CD4-positive, CD25-positive, alpha-beta regulatory T cell (primary cell): ENCODE data around the gene DLG1. TPM values are rescaled to one million over a fixed set of nuclear protein-coding genes. Genes with fewer than 3 reads are reported as not detected.
"Not testable (repeated sequence)": the region's sequence is repeated elsewhere in the genome, so short reads cannot be mapped to it uniquely, and the experiment has no call there.

Experiments
- ATAC-seq, 2 donors: fragments of 150-1000 bp; cut with Tn5 transposase; one replicate each; pipeline ENCODE4 v1.10.0; 2021; ENCODE audit warnings: low read depth in 2 of 2, moderate number of reproducible peaks in 2 of 2, moderate library complexity in 1 of 2
- DNase-seq, 3 donors: peaks; one replicate each; pipeline versions ENCODE4 v3.0.0 to v3.0.0-alpha.2; 2012 to 2022; ENCODE audit warnings: mixed read lengths in 1 of 3
- H3K27ac ChIP-seq: one replicate; pipeline ENCODE4 v1.7.0; 2013; ENCODE audit warnings: mild to moderate bottlenecking, low read length; ENCODE audit not compliant: insufficient read depth, poor library complexity, severe bottlenecking
- H3K27me3 ChIP-seq: one replicate; pipeline ENCODE4 v1.7.0; 2013; ENCODE audit warnings: low read length; ENCODE audit not compliant: control insufficient read depth, insufficient read depth
- H3K36me3 ChIP-seq: one replicate; pipeline ENCODE4 v1.7.0; 2013; ENCODE audit warnings: mild to moderate bottlenecking, low read length, moderate library complexity; ENCODE audit not compliant: control insufficient read depth, insufficient read depth
- H3K4me1 ChIP-seq: 2 replicates; pipeline ENCODE4 v1.7.0; 2013; ENCODE audit warnings: mild to moderate bottlenecking, low read length; ENCODE audit not compliant: insufficient read depth, control insufficient read depth, poor library complexity, severe bottlenecking
- H3K4me3 ChIP-seq: one replicate; pipeline ENCODE4 v1.7.0; 2013; ENCODE audit warnings: low read depth, mild to moderate bottlenecking, low read length, moderate library complexity
- H3K9me3 ChIP-seq, 2 experiments: 1 replicate in 1 of 2; 2 replicates in 1 of 2; pipeline ENCODE4 v1.7.0; 2013; ENCODE audit warnings: low read length in 2 of 2, mild to moderate bottlenecking in 1 of 2, moderate library complexity in 1 of 2; ENCODE audit not compliant: control insufficient read depth in 2 of 2
- H3K27ac Mint-ChIP-seq, 3 donors: one replicate each; pipeline ENCODE4 v1.8.0; 2020 to 2022; ENCODE audit warnings: mild to moderate bottlenecking in 3 of 3, mixed read lengths in 3 of 3, moderate library complexity in 2 of 3
- H3K27me3 Mint-ChIP-seq: one replicate; pipeline ENCODE4 v1.8.0; 2022; ENCODE audit warnings: mild to moderate bottlenecking, mixed read lengths
- H3K36me3 Mint-ChIP-seq: one replicate; pipeline ENCODE4 v1.8.0; 2020; ENCODE audit warnings: mixed read lengths
- H3K4me1 Mint-ChIP-seq, 4 donors: one replicate each; pipeline ENCODE4 v1.8.0; 2020 to 2022; ENCODE audit warnings: mixed read lengths in 4 of 4, mild to moderate bottlenecking in 1 of 4
- H3K4me3 Mint-ChIP-seq, 4 donors: one replicate each; pipeline ENCODE4 v1.8.0; 2020 to 2022; ENCODE audit warnings: mild to moderate bottlenecking in 4 of 4, mixed read lengths in 4 of 4, moderate library complexity in 3 of 4
- H3K9me3 Mint-ChIP-seq, 7 donors: one replicate each; pipeline ENCODE4 v1.8.0; 2020 to 2022; ENCODE audit warnings: mixed read lengths in 7 of 7, mild to moderate bottlenecking in 3 of 7, moderate library complexity in 2 of 7
- polyA plus RNA-seq, 4 donors: library from polyadenylated mRNA; unstranded; fragments of 300-500 nt; fragmentation: Illumina TruSeq; gene quantifications; one replicate each; pipeline ENCODE4 v1.2.3, GENCODE V29; 2021
- total RNA-seq: library from RNA; stranded (reverse); gene quantifications from one replicate; pipeline ENCODE4 v1.2.3, GENCODE V29; 2022

DLG1 gene
- total and polyA plus RNA-seq, 5 donors from 2014 or later = 25.2 to 106 (median 30.5) TPM

DNA sequence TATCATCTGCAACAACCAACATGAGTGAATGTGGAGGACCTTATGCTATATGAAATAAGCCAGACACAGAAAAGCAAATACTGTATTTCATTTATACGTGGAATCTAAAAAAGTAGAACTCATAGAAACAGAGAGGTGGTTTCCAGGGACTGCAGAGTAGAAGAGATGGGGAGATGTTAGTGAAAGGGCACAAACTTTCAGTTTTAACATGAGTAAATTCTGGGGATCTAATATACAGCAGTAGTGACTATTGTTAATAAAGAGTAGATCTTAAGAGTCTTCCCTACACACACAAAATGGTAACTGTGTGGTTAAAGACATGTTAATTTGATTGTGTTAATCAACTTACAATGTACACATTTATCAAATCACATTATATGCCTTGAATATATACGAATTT, 247.9 kb downstream of the DLG1 start:
- ATAC-seq (no peak), DNase-seq (no peak)
- Histone ChIP-seq H3K4me1 (no peaks in the 10 kb centered on the region), H3K27me3 (no peaks in the 10 kb centered on the region), H3K27ac (no peak overlapping the region), H3K36me3 (peaks cover 38% of the 10 kb centered on the region), H3K9me3 (no peaks in the 10 kb centered on the region), H3K4me3 (no peak overlapping the region)
- Mint-ChIP-seq H3K4me3 (no peak overlapping the region), H3K27me3 (no peaks in the 10 kb centered on the region), H3K36me3 (peaks cover 44% of the 10 kb centered on the region), H3K9me3 (no peaks in the 10 kb centered on the region), H3K4me1 (peaks cover 0 to 9% (median 0%) of the 10 kb centered on the region in 4 donors), H3K27ac (no peak overlapping the region)

DNA sequence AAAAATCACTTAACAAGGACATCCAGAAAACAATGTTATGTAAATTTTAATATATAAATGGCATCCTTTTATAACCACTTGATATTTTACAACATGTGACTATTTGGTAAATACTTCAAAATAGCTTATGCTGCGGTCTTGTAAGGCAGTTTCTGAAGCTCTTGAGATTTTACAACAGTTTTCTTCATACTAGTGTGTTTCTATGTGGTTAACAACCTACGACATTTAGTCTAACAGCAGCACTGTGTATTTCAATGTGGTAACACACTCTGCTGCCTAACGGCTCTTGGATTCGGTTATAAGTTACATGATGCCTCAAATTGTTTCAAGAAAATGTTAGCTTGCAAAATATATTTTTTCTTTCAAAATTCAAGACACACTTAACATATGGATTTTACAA, 255.9 kb downstream of the DLG1 start:
- Histone ChIP-seq H3K27me3 (no peaks in the 10 kb centered on the region), H3K4me3 (no peak overlapping the region), H3K9me3 (no peaks in the 10 kb centered on the region), H3K36me3 (peaks cover 41% of the 10 kb centered on the region), H3K27ac (no peak overlapping the region), H3K4me1 (no peaks in the 10 kb centered on the region)
- ATAC-seq = no peak
- H3K36me3 Mint-ChIP-seq = peaks cover 22% of the 10 kb centered on the region
- no peak overlapping the region for H3K27ac Mint-ChIP-seq
- H3K27me3 Mint-ChIP-seq = no peaks in the 10 kb centered on the region
- H3K4me1 Mint-ChIP-seq = no peaks in the 10 kb centered on the region
- no peak for DNase-seq
- H3K4me3 Mint-ChIP-seq = no peak overlapping the region
- H3K9me3 Mint-ChIP-seq = no peaks in the 10 kb centered on the region

GRCh38 chr3:197041875-197042488, 256.4 kb downstream of the DLG1 start:
- Mint-ChIP-seq H3K9me3 (no peaks in the 10 kb centered on the region), H3K4me3 (no peak overlapping the region), H3K4me1 (no peaks in the 10 kb centered on the region), H3K27me3 (no peaks in the 10 kb centered on the region), H3K27ac (peak overlapping the region in 1 of 3 donors; percentile 86), H3K36me3 (peaks cover 19% of the 10 kb centered on the region)
- Histone ChIP-seq H3K4me3 (no peak overlapping the region), H3K4me1 (no peaks in the 10 kb centered on the region), H3K36me3 (peaks cover 41% of the 10 kb centered on the region), H3K9me3 (no peaks in the 10 kb centered on the region), H3K27me3 (no peaks in the 10 kb centered on the region), H3K27ac (no peak overlapping the region)
- DNase-seq = no peak
- ATAC-seq = no peak

DNA sequence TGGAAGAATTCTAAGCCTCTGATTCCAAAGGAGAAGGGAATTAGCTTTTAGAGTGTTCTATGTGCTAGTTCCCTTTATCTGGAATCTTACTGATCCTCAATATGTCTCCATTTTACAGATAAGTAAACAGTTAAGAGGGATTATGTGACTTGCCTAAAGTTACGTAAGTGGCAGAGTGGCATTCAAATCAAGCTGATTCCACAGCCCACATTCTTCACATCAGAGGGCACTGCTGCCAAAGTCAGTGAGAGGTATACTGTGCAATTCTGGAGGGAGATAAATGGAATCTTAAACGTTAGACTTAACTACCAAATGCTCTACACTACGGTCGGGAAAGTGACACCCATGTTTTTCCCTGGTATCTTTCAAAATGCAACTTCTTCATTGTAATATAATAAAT, 257.8 kb downstream of the DLG1 start:
- Histone ChIP-seq H3K27ac (no peak overlapping the region), H3K4me1 (no peaks in the 10 kb centered on the region), H3K9me3 (no peaks in the 10 kb centered on the region), H3K36me3 (peaks cover 28% of the 10 kb centered on the region), H3K27me3 (no peaks in the 10 kb centered on the region), H3K4me3 (no peak overlapping the region)
- Mint-ChIP-seq H3K4me3 (no peak overlapping the region), H3K27me3 (no peaks in the 10 kb centered on the region), H3K4me1 (peaks cover 0 to 4% (median 0%) of the 10 kb centered on the region in 4 donors), H3K9me3 (no peaks in the 10 kb centered on the region), H3K36me3 (peaks cover 6% of the 10 kb centered on the region), H3K27ac (no peak overlapping the region)
- ATAC-seq (no peak), DNase-seq (no peak)

DNA sequence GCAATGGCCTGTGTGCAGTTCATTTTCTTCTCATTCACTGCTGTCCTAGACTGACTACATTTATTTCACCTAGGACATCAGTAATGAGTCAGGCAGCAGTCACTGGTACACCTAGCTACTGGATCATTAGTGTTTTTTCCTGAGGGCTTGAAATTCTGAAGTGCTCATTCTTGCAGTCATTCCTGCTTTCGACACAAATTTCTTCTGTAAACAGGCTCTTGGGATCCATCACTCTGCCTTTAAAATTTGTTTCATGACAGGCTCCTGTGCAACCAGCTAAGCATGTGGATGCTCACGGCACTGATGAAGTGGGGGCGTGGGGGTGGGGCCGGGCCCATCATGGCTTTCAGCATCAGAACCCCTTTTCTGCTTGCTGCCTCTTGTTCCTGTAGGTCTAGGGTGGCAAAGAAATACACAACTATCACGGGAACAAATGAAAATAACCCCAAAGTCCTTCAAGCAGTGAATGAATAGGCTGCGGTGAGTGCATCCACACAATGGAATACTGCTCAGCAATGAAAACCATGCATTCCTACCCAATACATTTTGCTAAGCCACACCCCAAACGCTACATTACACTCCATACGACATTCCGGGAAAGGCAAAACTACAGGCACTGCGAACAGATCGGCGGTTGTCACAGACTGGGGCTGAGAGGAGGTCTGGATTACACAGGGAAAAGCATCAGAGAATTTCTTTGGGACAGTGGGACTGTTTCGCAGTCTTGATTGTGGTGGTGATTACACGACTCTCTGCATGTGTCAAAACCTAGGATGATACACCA, 259.5 kb downstream of the DLG1 start:
- H3K9me3 ChIP-seq = no peaks in the 10 kb centered on the region
- H3K27me3 ChIP-seq = no peaks in the 10 kb centered on the region
- H3K4me1 ChIP-seq = no peaks in the 10 kb centered on the region
- H3K4me3 ChIP-seq = no peak overlapping the region
- ATAC-seq = no peak
- Mint-ChIP-seq H3K36me3 (no peaks in the 10 kb centered on the region), H3K4me3 (no peak overlapping the region), H3K9me3 (no peaks in the 10 kb centered on the region), H3K27me3 (no peaks in the 10 kb centered on the region), H3K27ac (no peak overlapping the region), H3K4me1 (peaks cover 0 to 5% (median 1%) of the 10 kb centered on the region in 4 donors)
- H3K36me3 ChIP-seq = peaks cover 14% of the 10 kb centered on the region
- DNase-seq = no peak
- no peak overlapping the region for H3K27ac ChIP-seq

- Mint-ChIP-seq H3K27me3 (no peaks in the 10 kb centered on the region), H3K27ac (peak overlapping the region in 1 of 3 donors; percentile 21), H3K36me3 (no peaks in the 10 kb centered on the region), H3K9me3 (no peaks in the 10 kb centered on the region), H3K4me1 (peaks cover 0 to 5% (median 3%) of the 10 kb centered on the region in 4 donors), H3K4me3 (no peak overlapping the region)
- Histone ChIP-seq H3K27me3 (no peaks in the 10 kb centered on the region), H3K4me1 (no peaks in the 10 kb centered on the region), H3K9me3 (no peaks in the 10 kb centered on the region), H3K27ac (no peak overlapping the region), H3K36me3 (peaks cover 1% of the 10 kb centered on the region), H3K4me3 (no peak overlapping the region)
- no peak for ATAC-seq
- DNase-seq = no peak
Measured at GRCh38 chr3:197035577-197035976, 262.8 kb downstream of the DLG1 start.

DNA sequence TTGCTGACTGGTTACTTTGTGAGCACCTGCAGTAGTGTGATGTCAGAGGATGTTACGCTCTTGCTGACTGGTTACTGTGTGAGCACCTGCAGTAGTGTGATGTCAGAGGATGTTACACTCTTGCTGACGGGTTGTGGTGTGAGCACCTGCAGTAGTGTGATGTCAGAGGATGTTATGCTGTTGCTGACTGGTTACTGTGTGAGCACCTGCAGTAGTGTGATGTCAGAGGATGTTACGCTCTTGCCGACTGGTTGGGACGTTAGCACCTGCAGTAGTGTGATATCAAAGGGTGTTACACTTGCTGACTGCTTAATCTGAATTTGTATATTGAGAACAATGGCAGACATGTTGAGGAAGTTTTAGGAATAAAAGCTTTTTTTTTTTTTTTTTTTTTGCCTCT, 263.6 kb downstream of the DLG1 start:
- DNase-seq = peak in 1 of 3 donors; percentile 11
- not testable (repeated sequence) for ATAC-seq, H3K36me3 ChIP-seq, H3K27ac Mint-ChIP-seq, H3K27me3 Mint-ChIP-seq, H3K9me3 ChIP-seq, H3K4me3 Mint-ChIP-seq, H3K36me3 Mint-ChIP-seq, H3K4me1 ChIP-seq, H3K27ac ChIP-seq, H3K9me3 Mint-ChIP-seq, H3K4me3 ChIP-seq, H3K4me1 Mint-ChIP-seq, H3K27me3 ChIP-seq

DNA sequence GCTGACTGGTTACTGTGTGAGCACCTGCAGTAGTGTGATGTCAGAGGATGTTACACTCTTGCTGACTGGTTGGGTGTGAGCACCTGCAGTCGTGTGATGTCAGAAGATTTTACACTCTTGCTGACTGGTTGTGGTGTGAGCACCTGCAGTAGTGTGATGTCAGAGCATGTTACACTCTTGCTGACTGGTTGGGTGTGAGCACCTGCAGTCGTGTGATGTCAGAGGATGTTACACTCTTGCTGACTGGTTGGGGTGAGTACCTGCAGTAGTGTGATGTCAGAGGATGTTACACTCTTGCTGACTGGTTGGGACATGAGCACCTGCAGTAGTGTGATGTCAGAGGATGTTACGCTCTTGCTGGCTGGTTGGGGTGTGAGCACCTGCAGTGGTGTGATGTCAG, 264.6 kb downstream of the DLG1 start:
- not testable (repeated sequence) for DNase-seq

More for the DNA sequence above, 264.6 kb downstream of the DLG1 start:
- H3K36me3 Mint-ChIP-seq, H3K36me3 ChIP-seq, H3K4me3 Mint-ChIP-seq, H3K27ac ChIP-seq, H3K27ac Mint-ChIP-seq, H3K27me3 Mint-ChIP-seq, H3K9me3 ChIP-seq, H3K27me3 ChIP-seq, H3K9me3 Mint-ChIP-seq, ATAC-seq, H3K4me3 ChIP-seq: not testable (repeated sequence)
- H3K4me1 ChIP-seq = peaks cover 13% of the 10 kb centered on the region
- H3K4me1 Mint-ChIP-seq = peaks cover 0 to 11% (median 4%) of the 10 kb centered on the region in 4 donors
